Activated CD8-positive, alpha-beta memory T cell treated with anti-CD3 and anti-CD28 coated beads, Interleukin-2, amount 50 U/mL, for 4 hours (primary cell): Measurements from ENCODE around the gene EIF3K.

Source experiments
- DNase-seq: peaks from one replicate; pipeline ENCODE4 v3.0.0-alpha.2; 2020

EIF3K gene

DNA sequence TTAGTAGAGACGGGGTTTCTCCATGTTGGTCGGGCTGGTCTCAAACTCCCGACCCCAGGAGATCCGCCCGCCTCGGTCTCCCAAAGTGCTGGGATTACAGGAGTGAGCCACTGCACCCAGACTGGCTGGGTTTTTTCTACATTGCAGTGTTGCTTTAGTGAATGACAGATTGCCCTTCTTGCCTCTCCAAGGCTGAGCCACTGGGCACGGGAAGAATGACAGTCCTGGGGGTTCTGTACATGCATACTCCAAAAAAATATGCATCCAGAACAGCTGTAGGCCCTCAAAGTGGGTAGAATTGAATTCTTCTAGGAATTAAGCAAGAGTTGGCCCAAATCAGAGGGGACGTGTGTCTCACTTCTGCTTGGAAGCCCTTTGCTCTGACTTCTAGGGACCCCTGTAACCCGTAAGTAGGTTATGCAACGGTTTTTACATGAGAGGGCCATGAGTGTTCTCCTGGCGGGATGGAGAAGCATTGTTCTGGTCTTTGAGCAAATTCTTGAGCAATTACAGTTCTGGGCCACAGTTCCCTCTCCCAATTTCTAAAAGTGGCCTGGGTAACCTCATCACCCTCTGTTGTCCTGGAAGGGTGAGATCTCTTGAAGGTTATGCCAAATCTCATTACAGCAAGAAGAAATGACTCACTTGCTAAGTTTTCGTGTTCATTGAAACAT is 32.1 kb downstream of the EIF3K start:
- DNase-seq = no peak

DNA sequence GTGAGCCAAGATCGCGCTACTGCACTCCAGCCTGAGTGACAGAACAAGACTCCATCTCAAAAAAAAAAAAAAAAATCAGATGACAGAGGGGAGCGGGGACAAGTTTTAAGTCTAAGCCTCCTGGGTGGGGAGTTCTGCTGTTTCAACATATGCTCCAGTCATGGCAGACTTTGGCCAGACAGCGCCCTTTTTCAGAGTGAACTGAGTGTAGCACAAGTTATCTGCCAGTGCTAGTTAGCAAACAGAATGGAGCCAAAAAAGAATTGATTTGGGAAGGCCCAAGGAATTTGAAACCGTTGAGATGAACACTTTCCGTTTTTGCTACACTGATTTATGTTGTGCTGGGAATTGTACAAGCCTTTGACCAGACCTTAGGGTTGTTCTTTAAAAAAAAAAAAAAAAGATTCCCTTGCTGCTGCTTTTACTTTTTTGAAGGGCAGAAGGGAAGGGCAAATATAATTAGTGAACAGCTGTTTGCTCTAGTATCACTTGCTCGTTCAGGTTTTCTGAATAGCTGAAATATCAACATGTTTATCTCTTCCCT is 34.1 kb downstream of the EIF3K start:
- no peak for DNase-seq

DNA sequence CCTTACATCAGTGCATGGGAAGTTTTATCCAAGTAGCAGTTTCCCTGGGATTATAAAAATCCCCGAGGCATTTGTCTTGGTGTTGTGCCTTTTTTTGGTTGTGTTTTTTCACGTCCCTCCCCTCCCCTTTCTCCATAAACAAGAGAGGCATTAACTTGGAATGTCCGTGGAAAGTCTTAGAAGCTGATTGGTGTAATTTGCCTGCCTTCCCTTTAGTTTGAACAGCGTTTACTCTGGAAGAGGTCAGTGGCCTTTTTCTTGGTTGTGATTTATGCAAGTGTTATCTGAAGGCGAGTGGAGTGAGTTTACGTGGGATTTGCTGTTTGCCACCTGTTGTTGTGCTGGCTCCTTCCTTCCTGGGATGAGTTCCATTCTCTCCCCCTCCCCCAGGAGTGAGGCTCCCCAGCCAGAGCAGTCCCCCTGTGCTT is 35.7 kb downstream of the EIF3K start:
- no peak for DNase-seq

DNA sequence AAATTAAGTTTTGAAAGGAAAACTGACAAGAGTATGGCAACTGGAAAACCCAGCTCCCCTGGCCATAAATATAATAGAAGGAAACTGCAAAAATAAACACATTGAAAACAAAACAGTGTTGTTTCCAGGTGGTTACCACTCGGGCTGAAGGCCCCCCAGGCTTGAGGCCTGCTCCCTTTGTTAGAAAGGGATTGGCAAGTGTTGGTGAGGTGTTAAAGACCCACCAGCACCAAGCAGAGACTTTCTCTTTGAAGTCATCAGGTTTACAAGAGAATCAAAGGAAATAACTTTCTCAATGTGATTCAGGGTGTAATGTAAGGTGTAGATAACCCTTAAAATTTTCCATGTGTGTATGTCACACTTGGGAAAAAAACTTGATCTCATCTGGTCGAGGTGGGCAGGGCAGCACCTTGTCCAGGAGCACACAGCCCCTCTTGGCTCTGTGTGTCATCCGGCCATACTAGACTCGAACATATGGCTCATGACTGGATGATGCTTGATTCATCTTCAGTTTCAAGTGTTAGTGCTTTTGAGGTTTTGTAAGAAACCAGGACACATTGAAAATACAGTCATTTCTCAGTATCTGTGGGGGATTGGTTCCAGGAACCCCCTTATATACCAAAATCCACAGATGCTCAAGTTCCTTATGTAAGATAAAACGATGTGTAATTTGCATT is 36.3 kb downstream of the EIF3K start:
- no peak for DNase-seq

DNA sequence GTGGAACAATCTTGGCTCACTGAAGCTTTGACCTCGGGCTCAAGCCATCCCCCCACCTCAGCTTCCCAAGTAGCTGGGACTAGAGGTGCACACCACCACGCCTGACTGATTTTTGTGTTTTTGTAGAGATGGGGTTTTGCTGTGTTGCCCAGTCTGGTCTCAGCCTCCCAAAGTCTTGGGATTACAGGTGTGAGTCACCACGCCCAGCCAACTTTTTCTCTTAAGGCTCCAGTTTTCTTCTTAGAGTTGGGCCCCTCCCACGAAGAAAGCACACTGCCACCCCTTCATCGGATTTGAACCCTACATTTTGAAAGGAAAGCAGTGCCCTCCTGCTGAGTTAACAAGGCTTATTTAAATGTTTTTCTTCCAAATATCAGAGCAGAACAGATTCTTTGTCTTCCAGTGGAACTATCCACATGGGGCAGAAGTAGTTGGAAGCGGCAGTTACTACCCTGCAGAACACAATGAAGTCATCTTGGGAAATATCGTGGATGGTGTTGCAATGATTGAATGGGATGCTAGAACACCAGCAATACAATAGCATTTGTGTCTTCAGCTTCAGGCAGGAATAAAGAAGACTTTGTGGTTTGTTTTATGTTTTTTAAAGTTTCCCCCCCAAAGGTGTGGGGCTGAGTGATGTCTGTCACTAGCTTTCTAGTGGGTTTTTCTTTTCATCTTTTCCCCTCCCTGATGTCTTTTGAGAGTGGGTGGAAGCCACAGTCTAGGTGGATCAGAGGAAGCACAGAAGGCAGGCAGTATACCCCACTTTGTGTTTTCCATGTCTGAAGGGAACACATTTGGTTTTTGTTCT is 37.4 kb downstream of the EIF3K start:
- peak; percentile 37 for DNase-seq

DNA sequence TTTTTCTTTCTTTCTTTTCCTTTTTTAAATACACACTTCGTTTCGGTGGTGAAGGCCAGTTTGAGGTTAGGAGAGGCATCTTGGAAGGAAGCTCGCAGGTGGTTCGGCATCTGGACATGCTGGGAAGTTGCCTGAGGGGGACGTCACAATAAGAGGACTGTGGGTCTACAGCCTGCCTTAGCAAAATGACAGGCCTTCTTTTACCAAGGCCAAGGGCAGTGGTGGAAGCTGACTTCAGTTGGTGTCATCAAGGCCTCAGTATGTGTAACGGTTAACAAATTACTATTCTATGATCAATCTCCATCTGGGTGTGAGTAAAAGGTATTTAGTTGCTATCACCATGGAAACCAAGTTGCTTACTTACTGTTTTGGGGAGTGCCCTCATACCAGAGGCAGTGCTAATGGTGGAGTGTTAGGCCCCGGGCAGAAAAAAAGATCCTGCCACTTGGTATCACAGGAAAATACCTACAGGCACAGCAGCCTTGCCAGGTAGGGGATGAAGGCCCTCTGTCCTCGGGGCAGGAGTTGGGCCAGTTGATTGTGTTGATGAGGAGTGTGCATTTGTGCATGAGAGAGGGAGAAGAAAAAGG is 38.7 kb downstream of the EIF3K start:
- no peak for DNase-seq

DNA sequence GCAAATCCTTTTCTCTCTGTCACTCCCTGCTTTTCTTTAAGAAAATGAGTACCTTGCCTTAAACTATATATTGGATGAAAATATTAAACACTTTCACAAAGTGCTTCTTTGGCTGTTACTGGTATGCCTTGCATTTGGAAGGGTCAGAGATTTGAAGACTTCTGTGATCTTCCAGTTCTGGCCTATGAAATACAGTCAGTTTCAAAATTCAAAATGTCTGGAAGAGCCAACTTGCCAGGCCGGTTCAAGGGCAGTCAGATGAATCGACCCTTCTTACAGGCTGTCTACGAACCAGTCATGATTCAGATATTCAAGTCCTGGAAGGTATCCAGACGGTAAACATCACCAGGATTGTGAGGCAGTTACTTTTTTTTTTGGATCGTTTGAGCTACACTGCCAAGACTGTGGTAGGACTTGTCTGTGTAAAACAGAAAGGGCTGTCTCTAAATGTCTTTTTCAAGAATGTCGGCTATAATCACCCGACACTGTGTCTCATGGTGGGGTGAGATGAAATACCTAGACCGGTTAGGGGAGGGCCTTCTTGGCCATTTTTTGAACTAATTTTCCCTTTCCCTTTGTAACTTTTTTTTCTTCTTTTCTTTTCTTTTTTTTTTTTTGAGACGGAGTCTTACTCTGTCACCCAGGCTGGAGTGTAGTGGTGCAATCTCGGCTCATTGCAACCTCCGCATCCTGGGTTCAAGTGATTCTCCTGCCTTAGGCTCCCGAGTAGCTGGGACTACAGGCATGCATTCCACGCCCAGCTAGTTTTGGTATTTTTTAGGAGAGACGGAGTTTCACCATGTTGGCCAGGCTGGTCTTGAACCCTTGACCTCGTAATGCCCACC is 39.7 kb downstream of the EIF3K start:
- no peak for DNase-seq

DNA sequence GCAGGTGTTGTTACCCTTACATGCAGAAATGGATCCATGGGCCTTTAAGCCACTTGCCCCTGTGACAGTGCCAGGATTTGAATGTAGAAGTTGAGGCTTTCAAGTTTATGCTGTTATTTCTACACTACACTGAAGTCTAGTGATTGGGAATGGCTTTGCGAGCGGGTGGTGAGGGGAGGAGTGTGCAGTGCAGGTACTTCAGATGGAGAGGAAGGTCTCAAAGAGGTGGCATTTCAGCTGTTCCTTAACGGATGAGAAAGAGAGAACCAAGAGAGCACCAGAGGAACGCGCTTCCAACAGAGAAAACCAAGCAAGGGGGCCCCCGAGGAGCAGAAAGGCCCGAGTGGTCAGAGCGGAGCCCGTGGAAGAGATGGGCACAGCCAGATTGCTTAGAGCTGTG is 41.7 kb downstream of the EIF3K start:
- DNase-seq = no peak

DNA sequence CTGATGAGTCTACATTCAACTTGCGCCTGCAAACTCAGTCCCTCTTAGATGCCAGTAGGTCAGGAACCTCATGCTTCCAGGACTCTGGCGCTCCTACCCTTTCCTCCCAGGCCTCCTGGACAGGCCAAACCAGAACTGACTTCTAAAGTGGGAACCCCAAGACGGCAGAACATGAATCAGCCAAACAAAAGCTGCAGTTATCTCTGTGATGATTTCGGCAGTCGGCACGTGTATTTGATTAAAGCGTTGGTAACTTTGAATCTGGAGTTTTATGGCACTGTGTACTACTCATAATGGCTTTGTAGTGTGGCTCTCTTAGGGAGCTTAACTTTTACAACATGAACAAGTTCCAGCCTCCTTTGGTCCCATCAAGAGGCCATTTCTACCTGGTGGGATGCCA is 42.1 kb downstream of the EIF3K start:
- no peak for DNase-seq

DNA sequence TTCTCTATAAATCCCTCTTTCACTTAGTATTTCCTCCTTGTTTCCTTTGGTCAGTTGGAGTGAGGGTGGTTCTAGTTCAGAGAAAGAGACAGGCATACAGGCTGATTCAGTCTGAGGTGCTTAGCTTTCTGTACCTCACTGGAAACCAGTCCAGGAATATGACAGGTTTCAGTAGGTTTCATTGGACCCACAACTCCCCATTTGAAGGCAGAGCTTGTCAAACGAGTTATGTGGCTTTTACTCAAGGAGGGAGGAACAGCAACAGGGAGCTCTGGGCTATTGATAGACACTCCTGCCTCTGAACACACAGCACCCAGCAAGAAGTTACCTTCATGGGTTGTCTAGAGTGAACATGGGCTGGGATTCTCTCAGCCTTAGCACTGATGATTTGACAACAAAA is 43.0 kb downstream of the EIF3K start:
- DNase-seq = no peak

DNA sequence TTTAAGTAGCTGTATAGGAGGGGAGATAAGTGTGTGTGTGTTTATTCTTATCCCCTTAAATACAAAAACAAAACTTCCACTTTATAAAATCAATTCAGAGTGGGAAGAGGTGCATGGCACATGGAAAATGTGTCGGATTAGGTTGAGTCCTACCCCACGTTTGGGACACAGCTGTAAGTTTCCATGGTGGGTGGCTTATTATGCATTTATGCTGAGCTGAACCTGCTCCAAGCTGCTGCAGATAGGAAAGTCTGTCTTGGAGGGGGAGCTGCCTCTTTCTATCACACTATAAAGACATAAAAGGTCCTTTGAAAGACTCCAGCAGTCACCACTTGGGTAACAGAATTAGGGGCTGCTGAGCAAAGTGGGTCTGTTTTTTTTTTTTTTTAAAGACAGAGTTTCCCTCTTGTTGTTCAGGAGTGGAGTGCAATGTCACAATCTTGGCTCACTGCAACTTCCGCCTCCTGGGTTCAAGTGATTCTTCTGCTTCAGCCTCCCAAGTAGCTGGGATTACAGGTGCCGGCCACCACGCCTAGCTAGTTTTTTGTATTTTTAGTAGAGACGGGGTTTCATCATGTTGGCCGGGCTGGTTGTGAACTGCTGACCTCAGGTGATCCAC is 43.7 kb downstream of the EIF3K start:
- DNase-seq = no peak

DNA sequence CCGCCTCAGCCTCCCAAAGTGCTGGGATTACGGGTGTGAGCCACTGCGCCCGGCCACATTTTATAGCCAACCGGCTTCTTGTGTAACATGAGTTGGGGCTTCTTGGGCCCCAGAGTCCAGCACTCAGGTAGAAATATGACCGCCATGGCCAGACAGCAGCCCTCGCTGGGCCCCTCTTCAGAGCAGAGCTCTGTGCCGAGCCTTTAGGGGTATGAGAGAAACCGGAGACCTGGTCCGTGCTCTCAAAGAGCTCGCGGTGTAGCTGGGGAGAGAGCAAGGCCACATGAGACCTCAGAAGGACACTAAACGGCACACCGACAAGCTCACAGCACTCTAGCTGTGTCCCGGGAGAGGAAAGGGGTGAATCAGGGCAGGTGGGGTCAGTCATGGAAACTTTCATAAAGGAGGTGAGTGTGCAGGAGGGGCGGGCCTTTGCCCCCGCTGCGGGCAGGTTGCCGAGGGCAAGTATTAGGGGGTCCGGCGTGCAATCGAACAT is 44.2 kb downstream of the EIF3K start:
- no peak for DNase-seq

DNA sequence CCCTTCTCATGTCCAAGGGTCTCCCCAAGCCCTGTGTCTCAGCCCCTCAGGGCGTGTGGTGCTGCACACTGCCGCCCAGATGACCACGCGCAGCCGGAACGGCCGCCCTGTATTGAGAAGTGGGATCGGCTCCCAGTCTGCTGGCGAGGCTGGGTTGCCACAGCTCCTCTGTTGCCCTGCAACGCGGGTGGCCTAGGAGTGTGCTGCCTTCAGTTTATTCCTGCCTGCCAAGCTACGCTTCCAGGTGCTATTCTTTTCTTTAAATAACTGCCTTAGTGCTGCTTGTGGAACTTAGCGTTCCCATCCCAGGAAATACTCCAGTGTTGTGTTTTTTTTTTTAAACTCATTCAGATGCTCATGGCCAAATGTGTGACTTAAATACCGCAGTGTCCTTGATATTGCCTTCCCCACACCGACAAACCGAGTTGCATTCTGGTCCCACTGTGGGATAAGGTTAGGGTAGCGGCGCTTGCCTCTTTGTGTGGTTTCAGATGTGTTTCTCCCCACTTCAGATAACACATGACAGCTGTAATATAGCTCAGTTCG is 45.0 kb downstream of the EIF3K start:
- DNase-seq = no peak

DNA sequence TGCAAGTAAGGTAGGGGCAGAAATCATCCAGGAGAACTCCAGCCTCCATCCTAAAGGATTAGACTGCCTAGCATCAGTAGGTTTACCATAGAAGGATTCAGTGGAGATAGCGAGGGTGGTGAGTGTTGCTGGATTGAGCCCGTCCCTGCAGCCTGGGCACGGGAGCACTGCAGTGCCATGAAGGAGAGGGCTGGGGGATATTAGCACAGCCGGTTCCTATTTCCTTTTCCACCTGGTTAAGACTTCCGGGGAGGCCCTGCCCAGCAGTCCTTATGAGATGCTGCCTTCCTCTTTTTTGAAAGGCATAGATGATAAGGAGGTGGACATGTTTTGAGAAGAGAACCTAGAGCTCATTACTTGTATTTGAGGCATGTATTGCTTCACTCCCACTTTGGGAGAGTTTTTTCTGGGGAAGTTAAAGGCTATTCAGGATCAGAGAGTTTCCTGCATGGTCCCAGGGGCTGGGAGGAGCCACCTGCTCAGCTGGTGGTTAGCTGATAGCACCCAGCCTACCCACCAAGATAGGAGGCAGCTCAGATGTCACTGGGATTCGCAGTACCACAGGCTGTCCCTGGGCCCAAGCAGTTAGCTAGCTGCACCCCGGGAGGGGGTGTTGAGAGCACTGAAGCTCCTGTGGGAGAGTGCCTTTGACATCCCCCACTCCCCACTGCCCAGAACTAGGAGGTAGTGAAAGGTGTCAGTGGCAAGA is 45.7 kb downstream of the EIF3K start:
- DNase-seq = no peak

DNA sequence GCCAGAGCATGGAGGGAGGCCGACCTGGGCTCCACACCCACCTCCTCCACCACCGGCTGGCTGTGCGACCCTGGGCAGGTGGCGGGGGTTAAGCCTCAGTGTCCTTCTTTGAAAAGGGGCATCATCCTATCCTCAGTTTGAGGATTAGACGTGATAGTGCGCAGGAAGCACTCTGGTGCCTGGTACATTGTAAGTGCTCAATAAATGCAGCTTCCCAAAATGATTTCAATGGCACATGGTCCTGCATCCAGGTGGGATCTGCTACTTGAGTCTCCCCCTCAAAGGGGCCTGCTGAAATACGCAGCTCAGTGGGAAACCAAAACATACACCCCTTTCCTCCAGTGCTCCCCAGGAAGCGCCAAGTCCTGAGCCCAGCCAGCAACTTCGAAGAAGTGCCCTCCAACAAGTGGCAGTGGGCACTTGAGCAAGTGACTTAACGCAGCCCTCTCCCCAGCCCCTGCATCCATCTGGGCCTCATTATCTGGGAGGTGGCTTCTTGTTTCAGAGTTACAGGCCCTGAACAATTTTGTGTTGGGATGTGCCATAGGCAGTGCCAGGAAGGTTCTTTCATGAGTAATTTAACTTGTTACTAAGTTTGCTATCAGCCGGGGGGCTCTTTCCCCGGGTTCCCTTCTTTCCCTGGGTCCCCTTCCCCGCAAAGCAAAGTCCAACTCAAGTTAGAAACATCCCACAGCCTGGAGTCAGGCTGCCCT is 46.4 kb downstream of the EIF3K start:
- DNase-seq = no peak

DNA sequence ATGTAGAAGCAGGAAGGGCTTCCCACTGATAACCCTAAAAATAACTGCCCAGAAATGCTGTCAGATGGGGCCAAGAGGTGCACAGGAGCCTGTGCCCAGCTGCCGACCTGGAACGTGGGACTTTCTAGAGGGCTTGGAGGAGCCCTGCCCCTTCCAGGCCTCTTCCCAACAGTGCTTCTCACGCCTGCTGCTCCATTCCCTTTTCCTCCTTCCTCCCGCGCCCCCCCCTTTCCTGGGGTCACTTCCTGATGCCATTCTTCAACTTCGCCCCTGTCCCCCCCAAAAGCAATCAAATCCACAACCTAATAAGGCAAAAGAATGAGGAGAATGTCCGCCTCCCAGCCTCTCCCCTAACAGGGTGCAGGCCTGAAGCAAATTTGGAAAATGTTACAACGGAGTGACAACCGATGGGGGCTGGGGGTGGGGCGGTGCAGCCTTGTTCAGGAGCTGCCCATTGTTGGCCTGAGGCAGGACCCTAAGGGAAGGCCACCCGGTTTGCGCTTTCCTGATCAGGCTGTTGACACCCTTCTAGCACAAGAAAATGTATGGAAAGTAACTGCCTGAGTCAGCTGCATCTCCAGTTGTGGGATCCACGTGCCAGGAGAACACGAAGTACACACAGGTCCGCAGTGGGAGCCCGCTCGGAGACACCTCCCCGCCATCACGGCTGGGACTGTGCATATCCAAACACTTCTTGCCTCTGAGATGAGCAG is 47.1 kb downstream of the EIF3K start:
- no peak for DNase-seq

DNA sequence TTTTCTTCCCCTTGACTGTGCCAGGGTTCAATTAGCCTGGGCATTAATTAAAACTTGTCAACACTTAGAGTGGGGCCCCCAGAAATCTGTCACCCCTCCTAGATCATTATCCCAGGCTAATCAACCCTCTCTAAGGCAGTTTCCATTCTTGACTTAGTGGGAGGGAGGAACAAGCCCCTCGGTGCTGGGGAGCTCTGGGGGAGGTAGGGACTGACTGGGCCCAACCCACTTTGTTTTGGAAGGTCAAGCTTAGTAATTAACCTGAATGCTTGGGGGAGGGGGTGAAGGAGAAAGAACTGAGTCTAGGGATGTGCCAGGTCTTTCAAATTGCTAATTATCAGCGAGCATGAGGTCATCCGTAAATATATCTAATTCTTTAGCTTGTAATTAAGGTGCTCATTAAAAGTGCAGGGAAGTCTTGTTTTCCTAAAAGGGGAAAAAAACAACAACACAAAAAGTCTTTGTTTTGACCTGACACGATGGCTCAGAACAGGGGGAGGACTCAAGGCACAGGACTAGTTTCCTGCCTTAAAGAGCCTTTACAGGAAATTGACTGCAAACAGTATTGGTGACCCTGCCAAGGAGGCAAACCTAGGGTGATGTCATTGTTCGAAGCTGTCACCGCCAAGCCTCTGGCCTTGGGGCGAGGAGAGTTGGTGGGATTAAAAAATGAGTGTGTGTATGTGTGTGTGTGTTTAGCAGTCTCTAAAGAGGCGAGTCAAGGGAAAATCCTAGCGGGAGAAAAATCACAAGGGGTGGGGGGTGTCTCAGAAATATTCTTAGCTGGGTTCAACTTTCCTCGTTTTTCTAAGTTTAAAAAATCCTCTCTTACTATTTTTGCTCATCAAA is 47.9 kb downstream of the EIF3K start:
- no peak for DNase-seq

DNA sequence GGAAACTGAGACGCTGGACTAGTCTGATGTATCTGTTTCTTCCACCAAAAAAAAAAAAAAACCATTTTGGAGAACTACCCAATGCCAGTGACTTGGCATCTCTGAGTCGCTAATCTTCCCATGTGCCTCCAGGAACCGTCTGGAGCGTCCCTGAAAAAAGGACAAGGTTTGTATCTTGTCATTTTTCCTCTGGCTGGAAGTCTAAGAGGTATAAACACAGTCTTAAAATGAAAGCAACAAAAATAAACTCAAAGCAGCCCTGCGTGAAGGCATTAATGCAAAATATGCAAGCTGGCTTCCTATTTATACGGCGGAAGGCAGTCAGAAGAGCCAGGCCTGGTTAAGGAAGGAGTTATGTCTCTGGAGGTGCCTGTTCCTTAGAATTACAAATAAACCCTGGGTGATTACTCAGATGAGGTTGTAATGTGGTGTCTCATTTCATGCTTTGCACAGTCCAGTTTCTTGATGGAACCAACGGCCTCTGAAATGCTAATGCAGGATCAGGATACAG is 48.7 kb downstream of the EIF3K start:
- DNase-seq = no peak
